NCI-H748 (cell line): ENCODE data around the gene CNOT8.
"Not testable (repeated sequence)": the region's sequence is repeated elsewhere in the genome, so short reads cannot be mapped to it uniquely, and the experiment has no call there.

Source experiments
- DNase-seq: peaks from one replicate; lab custom pipeline; 2025; ENCODE audit not compliant: unreplicated experiment; lab: John Stamatoyannopoulos, UW

Gene CNOT8

DNA sequence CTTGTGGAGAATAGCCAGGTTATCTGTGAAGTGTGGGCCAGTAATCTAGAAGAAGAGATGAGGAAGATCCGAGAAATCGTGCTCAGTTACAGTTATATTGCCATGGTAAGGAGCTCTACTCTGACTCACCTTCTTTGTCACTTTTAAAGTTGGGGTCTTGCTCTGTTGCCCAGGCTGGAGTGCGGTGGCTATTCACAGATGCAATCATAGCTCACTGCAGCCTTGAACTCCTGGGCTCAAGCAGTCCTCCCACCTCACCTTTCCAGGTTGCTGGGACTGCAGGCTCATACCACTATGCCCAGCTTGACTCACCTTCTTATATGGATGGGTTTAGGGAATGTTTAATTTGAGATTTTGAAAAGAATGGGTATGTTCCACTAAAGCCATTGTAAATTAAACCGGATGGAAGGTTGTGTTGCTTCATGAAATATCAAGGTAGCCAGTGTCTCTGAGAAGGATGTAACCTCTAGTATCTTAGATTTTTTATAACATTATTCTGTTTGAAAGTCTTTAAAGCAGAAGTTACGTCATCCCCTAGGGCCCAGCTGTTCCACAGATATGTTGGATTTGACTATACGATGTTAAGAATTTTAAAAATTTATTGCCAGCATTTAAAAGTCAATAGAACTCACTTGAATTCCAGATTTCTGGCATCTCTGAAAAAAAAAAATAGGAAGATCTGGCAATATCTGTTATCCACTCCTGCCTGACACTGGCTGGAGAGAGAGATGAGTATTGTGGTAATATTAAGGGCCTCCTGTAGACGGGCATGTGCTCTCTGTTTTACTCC lies 5.1 kb downstream of the CNOT8 start:
- DNase-seq, result no peak

DNA sequence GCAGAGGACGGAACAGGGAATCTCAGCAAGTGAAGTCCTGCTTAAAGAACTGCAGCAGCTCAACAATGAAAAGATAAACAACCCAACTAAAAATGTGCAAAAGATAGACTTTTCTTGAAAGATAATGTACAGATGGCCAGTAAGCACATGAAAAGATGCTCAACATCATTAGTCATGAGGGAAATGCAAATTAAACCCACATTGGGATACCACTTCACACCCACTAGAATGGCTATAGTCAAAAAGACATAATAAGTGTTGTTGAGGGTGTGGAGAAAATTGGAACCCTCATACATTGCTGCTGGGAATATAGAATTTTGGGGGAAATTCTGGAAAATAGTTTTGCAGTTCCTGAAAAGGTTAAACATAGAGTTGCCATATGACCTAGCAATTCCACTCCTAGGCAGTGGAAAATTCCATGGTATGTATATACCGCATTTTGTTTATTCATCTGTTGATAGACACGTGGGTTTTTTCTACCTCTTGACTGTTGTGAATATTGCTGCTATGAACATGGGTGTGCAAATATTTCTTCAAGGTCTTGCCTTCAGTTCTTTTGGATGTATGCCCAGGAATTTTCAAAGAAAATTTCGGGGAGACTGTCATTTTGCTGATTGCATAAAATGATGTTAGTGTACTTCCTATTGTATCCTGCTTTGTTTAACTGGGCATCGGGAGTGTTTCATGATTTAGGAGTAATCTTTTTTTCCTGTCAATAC lies 7.2 kb downstream of the CNOT8 start:
- no peak for DNase-seq

DNA sequence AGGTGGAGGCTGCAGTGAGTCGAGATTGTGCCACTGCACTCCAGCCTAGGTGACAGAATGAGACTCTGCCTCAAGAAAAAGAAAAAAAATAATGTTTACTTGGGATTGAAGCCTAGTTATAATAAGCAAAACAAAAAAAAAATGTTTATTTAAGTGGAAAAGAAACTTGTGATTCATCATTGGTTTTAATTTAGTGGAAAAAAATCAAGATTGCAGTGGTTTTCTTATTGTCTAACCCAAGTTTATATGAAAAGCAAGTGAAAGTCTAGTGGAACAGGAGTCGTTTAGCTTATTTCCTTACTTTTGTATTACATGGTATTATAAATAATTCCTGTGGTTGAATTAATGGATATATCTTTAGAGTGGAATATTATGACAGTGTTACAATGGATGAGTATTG lies 8.4 kb downstream of the CNOT8 start:
- no peak for DNase-seq

DNA sequence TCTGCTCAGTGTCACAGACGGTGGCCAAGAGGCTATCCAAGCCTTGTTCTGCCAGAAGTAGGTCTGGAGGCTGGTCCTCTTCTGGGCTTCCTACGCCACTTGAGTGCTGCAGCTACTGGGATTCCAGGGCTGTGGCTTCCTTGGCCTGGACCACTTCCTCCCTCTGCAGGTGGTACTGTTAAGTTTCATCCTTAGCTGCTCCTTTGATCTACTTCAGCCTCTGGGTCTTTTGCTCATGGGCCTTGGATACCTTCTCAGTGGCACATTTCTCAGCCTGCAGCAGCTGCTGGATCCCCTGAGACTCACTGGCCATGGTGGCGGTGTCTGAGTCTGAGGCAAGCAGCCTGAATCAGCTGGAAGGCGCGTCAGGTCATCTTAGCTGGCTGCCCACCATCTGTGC lies 10.3 kb downstream of the CNOT8 start:
- no peak for DNase-seq

DNA sequence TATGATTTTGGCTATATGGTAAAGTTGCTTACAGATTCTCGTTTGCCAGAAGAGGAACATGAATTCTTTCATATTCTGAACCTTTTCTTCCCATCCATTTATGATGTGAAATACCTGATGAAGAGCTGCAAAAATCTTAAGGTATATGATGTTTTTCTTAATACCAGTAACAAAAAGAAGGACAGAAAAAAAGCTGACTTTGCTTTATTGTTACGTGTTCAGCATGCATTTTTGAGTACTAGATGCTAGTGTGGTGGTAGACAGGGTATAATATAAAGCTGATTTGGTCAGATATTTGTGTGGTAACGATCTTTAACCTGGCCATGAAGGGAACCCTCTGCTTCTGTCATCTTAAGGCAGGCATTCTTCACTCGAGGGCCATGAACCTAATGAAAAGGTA lies 13.3 kb downstream of the CNOT8 start:
- DNase-seq, result no peak

DNA sequence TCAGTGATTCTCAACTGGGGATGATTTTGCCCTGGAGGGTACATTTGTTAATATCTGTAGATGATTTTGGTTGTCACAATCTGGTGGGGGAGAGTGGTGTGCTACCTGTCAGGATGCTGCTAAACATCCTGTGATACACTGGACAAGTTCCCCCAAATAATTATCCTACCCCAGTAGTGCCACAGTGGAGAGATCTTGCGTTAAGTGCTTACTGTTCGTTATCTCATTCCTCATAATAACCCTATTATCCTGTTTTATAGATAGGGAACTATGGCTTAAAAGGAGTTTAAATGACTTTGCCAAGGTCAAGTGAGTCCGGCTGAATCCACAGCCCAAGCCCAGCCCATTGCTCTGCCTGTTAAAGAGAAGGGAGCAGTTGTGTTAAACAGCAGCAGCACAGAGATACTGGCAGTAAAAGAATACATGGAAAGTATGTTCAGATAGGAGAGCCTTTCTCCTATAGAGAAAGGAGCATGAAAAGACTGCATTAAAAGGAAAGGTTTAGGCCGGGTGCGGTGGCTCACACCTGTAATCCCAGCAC lies 15.4 kb downstream of the CNOT8 start:
- DNase-seq, result no peak

DNA sequence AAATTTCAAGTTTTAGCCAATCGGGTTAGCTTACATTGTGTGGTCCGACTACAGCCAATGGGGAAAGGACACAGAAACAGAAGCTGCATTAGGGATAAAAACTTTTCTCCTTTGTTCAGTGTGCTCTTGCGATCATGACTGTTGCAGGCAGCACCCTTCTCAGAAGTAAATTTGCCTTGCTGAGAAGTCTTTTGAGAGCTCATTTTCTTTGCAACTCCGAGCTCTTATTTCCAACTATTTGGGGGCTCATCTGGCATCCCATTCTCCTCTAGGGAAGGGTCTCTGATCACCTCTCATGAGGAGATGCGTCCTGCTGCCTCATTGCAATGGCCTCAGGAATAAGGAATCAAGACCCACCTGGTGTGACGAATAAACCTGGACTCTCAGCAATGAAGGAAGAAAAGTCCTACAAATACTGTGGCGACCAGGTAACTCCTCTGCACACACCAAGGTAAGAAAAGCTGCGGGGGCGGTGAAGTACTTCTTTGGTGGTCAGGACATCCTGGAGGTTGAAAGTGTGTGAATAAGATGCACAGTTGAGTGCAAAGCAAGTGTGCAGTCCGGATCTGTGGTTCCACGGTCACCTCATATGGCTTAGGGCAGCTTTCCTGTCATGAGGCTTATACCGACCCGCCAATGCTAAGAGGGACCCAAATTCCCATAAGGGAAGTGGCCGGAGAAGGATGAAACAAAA lies 20.4 kb downstream of the CNOT8 start:
- no peak for DNase-seq

DNA sequence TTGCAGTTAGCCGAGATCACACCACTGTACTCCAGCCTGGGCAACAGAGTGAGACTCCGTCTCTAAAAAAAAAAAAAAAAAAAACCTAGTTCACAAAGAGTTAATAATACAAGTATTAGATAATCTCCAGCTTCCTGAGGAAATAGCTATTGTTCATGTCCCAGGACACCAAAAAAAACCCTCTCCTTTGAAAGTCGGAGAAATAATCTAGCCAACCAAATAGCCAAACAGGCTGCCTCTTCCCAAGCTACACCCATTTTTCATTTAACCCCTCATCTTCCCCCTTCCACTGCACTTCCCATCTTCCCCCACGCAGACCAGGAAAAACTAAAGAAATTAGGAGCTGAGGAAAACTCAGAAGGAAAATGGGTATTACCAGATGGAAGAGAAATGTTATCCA lies 23.6 kb downstream of the CNOT8 start:
- no peak for DNase-seq

DNA sequence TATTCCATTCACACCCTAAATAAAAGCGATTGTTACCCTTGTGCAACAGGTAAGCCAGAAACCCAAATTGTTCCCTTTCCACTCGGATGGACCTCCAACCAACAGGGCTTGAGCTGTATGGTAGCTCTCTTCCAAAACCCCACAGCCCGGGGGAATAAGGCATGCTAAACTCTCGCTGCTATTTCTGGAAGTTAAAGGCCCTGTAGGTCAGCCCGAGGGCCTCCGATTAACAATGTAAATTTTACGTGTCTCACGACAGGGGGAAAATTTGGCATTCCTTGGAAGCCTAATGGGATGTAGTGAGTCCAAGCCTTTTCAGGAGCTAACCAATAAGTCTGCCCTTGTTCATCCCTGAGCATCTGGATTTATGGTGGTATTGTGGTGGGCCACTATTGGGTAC lies 26.0 kb downstream of the CNOT8 start:
- no peak for DNase-seq

DNA sequence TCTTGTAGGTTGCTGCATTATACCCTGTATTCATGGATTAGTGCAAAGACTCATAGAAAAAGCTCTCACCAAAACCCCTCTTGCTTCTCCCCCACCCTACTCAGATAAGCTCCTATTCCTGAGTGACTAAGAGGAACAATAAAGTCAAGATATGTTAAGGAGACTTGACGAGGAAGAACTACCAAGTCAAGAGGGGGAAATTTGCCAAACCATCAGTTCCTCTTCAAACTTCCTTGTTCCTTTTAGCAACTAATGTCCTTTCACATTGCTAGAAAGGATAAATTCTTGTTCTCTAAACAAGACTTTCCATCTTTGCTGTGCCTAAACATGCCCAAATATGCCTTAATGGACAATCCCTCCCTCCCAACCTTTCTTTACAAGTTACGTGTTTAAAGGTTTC lies 27.0 kb downstream of the CNOT8 start:
- no peak for DNase-seq

DNA sequence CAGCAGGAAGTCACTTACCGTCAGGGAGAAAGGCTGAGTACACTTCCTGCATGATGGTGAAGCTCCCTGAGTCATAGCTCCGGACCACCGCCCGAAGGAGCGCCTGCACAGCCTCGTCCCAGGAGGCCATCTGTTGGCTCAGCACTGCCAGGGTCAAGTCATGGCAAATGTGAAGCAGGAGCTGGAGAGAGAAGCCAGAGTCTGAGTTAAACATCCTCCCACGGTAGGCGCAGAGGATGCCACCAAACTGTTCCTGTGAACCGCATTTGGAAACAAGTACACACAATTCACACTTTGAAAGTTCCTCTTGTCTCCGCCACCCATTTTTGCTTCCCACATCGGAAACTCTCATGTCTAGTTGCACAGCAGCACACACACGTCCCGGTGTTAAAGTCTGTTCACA lies 33.9 kb downstream of the CNOT8 start:
- no peak for DNase-seq

DNA sequence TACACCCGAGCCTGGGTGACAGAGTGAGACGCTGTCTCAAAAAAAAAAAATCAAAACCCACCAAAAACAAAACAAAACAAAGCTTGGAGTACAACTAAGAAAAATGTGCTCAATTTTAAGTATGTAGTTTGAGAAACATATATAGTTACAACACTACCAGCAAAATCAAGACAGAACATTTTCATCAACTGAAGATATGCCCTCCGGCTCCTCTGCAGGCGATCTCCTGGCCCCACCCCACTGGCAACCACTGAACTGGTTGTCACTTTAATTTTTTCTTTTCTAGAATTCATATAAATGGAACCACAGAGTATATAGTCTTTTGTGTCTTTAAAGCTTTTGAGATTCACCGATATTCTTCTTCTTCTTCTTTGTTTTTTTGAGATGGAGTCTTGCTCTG lies 35.0 kb downstream of the CNOT8 start:
- DNase-seq, result no peak

DNA sequence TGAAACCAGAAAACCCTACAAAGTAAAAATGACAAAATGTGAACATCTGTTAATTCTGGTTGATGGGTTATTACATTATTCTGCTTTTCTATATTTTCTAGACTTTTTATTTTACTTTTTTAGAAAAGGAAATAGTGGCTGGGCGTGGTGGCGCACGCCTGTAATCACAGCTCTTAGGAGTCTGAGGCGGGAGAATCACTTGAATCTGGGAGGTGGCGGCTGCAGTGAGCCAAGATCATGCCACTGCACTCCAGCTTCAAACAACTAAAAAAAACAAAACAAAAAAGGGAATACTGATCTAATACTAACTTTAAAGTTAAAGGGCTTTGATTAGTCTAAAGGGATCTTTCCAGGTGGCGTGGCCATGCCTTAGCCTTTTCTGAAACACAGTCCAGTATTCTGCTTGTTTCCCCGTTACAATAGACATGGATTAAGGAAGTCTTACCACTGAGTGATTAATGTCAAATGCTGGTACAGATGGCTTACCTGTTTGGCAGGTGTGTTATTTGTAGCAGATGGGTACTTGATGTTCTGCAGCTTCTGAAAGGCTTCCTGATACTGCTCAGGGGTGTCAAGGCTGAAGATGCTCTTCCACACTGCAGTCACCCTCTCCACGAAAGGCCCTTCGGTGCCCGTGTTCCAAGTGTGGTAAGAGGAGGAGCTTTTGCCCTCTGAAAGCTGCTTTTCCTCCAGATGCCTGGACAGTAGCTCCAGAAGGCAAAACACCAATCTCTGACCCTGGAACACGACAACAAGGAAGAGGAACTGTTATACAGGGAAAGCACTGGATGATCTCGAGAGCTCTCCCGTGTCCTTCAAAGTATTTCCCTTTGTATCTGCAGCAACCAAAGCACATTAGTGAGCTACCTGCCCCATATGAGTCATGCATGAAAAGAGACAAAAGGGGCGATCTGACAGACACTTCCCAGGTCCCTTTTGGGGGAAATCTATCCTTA lies 37.5 kb downstream of the CNOT8 start:
- DNase-seq, result no peak

DNA sequence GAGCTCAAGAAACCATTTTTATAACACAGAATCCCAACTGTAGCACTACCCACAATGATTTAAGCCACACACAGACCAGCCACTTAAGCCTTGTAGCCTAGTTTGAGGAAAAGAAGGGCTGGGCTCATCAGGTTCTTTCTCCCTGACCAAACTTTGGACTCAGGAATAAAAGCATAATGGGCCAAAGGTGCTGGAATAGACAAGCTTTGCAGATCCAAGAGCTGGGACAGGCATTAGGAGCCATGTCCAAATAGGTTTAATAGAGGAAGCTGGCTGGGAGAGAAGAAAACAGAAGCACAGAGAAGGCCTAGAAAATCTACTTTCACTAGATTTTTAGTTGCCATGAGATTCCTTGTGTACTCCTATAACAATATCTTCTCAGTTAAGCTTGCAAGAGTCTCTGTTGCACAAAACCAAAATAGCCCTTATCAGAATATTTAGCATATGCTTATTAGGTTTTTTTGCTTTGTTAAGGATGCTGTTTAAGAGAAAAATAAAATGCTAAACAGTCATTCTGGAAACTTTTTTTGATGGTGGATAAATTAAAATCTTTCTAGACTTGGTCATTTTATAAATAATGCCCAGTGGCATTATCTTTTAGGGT lies 38.2 kb downstream of the CNOT8 start:
- DNase-seq, result no peak

DNA sequence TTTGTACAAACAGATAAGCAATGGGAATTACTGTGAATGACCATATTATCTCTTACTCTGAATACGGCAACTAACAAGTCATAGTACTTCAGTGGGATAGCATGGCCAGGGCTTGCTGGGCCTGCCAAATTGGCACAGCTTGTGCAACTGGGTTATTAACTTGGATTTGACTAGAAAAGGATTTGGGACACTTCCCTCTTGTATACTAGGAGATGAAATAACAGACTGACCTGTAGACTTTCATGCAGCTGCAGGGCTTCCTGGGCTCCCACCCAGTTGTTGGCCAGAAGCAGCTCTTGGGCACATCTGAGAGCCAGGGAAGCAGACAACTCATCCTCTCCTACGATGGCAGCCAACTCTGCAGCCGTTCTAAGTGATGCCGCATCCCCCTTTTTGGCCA lies 39.8 kb downstream of the CNOT8 start:
- DNase-seq, result no peak

DNA sequence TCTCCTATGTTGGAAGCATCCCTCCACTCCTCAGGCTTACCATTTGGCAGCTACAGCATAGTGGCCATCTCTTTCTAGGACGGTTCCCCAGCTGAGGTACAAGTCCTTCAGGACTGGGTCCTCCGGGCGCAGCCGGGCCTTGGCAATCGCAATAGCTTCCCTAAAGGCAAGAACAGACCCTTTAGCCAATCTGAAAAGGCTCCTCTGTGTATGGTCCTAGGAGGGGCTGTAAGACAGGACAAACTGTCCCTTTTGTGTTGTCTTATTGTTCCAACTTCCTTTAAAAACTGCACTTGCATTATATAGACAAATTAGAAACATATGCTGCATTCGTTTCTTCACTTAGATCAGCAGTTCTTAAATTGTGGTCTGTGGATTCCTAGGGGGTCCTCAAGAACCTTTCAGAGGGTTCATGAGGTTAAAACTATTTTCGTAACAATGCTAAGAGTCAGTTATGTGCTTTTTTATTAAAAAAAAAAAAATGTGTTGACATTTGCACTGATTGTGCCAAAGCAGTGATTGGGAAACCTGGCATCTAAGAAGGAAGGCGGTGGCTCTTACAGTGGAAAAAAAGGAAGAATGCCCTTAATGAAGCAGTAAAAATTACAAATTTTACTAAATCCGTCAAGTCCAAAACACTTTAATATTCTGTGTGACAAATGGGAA lies 40.9 kb downstream of the CNOT8 start:
- no peak for DNase-seq

DNA sequence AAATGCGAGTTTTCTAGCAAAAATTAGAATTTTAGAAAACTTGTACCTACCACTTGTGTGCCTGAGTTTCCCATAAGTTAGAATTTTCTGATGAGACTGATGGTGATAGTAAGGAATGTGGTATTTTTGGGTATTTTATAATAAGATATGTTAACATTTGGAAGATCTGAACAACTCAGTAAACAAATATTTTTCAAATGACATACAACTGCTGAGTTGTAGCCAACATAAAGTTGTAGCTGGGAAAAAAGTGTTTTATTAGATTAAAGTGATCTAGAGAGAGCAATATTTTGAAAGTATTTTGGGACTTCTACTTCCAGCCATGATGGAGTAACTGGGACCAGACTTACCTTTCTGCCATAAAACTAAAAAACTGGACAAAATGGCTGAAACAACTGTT lies 41.6 kb downstream of the CNOT8 start:
- no peak for DNase-seq

DNA sequence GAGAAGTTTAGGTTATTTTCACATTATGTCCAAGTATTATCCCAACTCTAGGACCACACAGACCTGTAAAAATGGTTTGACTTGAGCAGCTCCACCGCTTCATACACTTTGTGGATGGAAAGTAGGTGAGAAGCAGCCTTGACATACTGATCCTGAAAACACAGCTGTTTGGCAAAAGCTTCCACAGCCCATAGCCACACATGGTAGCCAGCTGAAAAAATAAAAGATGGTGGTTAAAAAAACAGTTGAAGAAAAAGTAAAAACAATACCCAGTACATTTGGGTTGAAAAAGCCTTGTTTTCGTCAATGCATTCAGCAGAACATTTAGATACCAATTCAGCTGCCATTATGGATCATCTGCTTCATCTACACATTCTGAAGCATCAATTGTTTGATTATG lies 42.8 kb downstream of the CNOT8 start:
- no peak for DNase-seq

DNA sequence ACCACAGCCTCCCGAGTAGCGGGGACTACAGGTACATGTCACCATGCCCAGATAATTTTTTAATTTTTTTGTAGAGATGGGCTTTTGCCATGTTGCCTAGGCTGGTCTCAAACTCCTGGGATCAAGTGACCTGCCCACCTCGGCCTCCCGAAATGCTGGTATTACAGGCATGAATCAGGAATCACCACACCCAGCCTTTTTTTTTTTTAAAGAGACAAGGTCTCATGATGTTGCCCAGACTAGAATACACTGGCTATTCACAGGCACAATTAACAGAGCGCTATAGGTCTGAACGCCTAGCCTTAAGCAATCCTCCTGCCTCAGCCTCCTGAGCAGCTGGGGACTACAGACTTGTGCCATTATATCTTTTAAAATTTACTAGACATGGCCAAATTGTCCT lies 43.5 kb downstream of the CNOT8 start:
- no peak for DNase-seq

DNA sequence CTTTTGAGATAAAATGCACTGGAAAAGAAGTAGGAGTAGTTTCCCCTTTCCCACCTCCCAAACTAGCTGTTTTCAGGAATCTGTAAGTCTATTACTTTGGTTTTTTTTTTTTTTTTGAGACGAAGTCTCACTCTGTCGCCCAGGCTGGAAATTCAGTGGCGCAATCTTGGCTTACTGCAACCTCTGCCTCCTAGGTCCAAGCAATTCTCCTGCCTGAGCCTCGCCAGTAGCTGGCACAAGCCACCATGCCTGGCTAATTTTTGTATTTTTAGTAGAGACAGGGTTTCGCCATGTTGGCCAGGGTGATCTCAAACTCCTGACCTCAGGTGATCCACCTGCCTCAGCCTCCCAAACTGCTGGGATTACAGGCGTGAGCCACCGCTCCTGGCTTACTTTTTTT lies 47.2 kb downstream of the CNOT8 start:
- DNase-seq, result not testable (repeated sequence)
